NCI-H2171 (cell line): ENCODE results near the gene SYTL4.

Experiments used
- DNase-seq: peaks from one replicate; lab custom pipeline; 2025; lab: John Stamatoyannopoulos, UW

SYTL4 gene

DNA sequence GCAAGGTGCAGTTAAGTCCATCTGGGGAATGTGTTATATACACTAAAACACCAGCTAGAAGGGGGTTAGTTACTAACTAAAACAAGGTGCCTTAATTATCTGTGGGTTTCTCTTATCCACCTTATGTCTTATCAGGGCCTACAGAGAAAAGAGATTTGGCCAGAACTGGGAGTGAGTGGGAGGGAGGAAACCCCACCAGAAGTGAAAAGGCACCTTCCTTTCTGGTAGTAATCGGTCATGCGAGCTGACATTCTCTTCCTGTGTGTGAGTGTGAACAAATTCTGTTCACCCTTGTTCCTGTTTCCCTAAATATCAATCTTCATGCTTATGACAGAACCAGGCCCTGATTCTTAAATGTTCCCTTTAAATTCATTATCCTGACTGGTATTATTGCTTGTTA, 44.4 kb downstream of the SYTL4 start:
- no peak for DNase-seq

DNA sequence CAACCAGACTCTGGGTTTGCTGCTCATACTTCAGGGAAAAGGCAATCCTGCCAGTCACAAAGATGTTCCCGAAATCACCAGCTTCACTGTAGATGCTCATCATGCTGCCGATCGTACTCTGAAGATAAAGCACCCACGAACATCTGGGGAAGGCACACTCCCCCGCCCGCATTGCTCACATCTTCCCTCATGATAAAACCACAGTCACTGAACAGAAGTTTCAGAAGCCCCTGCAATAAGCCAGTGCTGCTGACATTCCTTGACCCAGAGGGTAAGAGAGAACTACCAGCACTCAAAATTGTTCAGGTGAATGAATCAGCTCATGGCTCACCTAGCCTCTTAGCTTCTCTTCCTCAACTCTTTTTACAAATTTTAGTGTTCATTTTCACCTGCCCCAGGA, 44.8 kb downstream of the SYTL4 start:
- no peak for DNase-seq

DNA sequence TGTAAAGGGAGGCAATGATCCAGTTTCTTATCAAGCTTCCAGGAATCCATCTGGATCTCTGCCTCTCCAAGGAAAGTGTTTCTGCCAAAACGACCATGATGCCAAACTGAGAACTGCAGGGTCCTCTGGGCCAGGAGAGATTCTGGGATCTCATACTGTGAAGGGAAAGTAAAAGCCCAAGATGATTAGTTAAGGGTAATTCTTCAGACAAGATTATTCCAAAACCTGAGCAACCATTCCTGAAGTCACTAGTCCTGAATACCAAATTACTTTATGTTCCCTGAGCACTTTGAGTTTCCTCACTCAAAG, 46.0 kb downstream of the SYTL4 start:
- DNase-seq = no peak

DNA sequence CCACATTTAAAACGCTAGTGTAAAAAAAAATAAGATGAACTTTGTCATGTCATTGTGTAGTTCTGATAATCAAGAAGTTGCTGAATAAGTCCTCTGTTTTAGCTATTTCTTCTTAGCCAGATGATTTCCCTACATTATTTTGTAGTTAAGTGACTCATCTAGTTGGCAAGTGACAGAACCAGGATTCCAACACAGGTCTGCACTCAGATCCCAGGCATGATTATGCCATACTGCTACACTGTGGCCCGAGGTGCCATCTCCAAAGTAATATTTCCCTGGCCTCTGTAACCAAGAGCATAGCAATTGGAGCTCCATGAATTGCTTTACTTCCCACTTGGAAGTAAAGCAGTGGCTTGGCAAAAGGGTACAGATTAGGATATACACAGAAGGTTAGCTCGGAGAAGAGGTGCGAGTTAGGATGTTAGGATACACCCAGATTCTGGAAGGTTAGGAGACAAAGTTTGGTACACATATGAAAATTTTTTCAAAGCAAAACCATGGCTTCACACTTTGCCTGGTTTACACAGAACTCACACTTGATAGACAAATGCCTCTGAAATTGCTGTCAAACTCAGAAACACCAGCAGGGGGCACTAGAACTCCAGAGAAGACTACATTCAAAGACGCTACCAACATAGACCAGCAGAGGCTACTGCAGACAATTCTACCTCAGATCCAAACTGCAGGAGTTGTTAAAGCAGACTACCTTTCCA, 46.5 kb downstream of the SYTL4 start:
- peak; percentile 11 for DNase-seq

DNA sequence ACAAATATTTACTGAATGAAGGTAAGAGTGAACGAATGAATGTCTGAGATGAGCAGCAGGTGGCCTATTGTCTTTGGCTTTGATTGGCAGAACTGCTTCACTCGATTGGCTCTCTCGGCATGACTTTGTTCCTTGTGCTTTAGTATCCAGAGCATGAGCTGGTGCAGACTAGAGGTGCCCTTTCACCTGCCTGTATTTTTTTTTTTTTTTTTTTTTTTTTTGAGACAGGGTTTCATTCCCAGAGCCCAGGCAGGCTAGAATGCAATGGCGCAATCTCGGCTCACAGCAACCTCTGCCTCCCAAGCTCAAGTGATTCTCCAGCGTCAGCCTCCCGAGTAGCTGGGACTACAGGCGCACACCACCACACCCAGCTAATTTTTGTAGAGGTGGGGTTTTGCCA, 49.0 kb downstream of the SYTL4 start:
- no peak for DNase-seq

DNA sequence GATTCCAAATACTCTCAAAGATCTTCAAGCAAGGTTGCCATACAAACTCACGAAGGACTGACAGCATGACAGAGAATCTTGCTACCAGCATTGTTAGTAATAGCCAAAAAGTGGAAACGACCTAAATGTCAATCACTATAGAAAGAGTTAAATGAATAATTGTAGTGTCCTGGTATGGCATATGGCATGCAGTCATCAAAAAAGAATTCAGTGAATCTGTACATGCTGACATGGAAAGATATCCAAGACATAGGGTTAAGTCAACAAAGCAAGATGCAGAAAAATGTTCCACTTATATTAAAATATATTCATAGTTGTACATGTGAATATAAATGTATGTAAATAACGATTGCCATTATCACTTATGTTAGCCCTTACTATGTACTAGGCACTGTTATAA, 50.3 kb downstream of the SYTL4 start:
- DNase-seq = no peak

DNA sequence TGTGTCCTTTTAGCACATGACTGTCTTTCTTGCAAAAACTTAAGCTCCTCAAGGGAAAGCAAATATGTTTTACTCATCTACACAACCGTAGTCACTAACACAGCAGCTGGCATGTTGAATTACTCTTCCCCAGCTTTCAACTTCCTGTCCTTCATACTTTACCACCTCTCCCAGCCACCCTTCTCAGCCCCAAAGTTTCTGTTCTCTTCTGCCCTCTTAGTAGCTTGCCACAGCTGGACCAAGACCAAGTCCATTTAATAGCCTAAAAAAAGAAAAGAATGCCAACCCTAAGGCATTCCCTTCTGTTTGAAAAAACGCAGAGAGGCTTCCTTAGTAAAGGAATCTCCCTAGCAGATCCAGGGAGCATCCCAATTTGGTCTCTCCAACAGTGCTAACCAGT, 51.2 kb downstream of the SYTL4 start:
- no peak for DNase-seq

DNA sequence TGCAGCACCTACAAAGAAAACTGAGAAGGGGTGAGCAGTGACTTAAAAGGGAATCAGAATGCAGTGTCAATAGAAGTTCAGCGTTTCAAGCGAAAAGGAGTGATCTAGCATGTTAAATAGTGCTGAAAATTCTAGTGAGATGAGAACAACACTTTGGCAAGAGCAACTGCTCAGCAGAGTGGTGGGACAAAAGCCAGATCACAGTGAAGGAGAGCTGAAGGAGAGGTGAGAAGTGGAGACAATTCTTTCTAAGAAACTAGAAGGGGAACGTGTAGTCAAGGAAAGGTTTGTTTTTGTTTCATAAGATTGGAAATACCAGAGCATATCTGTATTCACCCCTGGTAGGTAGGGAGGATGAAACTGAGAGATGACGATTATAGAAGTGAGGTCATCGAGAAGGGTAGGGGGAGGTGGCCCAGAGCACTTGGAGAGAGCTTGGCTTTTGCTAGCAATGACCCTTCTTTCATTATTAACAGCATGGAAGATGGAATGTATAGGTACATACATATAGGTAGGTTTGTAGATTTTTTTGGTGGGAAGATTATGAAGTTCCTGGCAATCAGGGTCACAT, 54.2 kb downstream of the SYTL4 start:
- no peak for DNase-seq

DNA sequence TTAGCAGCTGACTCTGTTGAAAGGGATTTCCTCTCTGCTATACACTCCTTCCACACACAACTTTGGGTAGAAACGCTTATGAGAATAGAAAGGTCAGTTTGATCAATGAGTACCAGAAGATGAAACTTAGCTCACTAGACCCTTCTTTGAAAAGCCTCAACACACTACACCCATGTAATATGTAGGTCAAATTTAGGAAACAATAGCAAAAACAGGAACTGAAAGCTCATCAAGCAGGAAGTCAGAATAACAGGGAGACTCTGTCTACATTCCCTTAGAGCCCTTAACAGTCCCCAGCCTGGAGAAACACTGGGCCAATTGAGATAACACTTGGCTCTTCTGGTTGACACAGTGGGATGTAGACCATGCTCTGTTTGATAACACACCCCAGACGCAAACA, 57.2 kb downstream of the SYTL4 start:
- DNase-seq = no peak

DNA sequence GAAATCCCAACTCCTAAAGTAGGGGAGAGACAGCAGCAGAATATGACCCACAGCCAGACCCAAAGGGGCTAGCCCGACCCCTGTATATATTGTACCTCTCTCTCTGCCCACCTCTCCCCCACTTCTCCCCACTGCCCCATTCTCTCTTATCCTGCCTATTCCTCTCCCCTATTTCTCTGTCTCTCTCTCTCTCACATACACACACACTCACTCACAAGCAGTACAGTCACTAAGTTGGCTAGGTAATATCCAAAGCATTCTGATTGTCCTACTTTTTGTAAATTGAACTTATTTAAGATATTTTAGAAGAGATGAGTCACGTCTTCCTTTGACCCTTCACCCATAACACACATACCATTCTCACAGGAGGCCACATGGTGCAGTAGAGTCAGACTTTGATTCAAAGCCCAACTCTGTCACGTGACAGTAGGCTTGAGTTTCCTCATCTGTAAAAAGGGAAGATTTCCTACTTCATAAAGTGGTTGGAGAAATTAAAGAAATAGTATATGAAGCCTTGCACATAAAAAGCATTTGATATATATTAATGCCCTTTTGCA, 58.4 kb downstream of the SYTL4 start:
- DNase-seq = no peak

DNA sequence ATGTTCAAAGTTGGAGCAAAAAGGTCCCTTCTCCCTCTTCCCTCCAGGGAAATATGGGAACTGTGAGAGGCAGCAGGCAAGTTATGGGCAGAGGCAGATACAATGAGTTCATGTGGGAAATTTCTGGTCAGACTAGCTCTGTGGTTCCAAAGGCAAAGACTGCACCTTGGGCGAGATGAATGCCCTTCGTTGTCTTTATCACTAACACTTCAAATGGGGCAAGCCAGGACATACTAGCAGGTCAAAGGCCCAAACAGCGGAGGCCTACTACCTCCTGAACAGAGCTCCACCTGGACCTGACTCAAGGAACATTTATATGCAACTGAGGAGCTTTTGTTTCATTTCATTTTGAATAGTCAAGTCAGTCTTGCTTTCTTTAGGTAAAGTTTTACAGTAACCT, 59.0 kb downstream of the SYTL4 start:
- no peak for DNase-seq

DNA sequence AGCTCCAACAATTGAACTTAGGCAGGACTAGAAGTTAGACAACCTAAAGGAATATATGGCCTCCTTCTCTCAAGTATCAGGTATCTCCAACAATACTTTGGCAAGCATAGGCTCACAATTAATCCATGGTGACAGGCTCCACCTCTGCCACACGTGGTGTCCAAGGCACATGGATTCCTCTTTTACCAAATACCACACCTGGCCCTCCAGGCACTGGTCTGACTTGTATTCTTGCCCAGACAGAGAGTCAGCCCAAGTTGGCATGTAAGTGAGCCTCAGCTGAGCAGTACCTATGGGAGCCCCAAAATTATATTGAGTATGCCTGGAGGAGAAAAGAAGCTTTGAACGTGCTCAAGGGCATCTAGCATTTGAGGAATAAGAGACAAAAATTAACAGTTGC, 68.3 kb downstream of the SYTL4 start:
- no peak for DNase-seq

DNA sequence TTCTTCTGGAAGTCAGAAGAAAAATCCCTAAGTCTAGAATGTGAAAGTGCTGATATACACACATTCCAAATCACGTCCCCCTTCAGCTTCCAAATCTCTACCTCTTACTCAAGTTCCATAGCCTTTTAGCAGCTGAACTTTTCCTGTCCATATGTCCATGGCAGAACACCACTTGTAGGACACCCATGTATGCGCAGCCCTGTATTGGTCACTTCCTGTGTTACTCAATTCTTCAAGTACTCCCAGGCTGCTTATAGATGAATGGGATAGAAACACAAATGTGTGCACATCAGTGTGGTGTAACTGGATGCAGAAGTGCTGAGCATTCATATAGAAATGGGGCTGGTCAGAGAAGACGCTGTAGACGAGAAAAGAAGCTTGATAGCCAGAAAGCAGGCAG, 69.1 kb downstream of the SYTL4 start:
- DNase-seq = no peak

DNA sequence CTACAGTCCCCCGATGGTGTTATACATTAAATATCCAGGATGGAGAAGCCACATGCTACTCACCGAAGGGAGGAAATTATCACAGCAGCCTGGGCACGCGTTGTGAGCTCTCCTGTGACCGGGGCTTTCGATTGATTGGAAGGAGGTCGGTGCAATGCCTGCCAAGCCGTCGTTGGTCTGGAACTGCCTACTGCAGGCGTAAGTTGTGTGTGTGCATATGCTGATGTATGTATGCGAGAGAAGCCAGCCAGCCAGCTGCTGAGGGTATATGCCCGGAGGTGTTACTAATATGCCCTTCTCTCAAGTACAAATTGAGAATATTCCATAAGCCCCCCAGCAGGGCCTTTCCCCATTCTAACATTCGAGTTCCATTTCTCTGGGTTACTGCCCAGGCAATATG, 69.8 kb downstream of the SYTL4 start:
- no peak for DNase-seq

DNA sequence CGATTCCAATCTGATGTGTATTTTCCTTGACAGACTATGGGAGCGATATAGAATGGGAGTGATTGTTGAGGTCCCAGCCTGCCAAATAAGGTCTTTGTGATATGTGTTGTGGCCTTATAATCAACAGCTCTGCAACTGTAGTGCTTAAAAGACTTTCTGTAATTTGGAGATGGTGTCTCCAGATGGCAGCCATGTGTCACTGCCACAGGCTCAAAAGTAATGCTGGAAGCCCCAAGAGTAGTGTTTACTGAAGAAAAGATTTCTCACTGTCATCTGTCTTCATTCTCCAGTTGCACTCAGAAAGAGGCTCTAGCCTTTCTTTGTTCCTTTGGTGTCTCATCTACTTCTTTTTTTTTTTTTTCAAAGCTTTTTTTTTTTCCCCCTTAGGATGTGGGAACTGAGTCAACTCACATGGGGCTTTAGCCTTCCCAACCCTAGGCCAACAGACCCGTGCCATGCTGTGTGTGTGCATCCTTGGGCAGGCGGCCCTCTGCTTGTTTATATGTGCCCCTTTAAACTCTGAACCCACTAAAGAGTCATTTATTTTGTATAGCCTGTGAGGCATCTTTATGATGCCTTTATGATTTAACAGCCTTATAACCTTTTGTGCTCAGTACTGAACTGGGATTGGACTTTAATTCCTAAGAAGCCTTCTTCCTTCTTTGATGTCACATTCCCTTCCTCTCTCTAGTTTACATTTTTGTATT, 72.3 kb downstream of the SYTL4 start:
- DNase-seq = peak; percentile 49

DNA sequence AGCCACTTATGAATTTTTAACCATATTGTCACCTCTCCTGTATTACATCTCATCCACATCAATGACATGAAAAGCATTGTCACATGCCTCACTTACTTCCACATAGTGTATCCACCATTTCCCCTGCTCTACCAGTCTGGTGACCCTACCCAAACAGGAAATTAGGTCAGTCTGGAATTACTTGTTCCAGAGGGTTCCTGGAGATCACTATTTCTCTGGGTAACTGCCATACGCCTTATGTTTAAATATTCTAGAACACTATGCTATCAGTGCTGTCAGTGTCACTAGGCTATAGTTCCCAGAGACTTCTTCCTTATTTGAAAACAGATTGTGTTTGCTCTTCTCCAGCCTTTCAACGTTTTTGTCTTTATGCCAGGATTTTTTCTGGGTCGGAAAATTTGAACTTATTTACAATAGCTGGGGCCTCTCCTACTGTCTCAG, 73.0 kb downstream of the SYTL4 start:
- DNase-seq = peak; percentile 41

DNA sequence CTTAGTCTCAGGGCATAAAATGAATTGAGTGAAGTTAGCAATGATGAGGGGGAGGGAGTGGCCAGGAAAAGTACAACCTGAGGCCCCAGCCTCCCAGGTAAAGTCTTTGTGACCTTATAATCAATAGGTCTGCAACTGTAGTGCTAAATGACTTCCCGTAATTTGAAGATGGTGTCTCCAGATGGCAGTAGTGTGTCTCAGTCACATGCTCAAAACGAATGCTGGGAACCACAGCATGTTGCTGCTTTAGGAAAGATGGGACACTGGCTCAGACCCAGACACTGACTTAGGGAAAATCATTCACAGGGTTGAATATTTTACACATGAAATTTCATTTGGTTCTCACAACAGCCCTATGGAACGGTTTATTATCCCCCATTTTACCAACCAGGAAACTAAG, 77.7 kb downstream of the SYTL4 start:
- peak; percentile 23 for DNase-seq

DNA sequence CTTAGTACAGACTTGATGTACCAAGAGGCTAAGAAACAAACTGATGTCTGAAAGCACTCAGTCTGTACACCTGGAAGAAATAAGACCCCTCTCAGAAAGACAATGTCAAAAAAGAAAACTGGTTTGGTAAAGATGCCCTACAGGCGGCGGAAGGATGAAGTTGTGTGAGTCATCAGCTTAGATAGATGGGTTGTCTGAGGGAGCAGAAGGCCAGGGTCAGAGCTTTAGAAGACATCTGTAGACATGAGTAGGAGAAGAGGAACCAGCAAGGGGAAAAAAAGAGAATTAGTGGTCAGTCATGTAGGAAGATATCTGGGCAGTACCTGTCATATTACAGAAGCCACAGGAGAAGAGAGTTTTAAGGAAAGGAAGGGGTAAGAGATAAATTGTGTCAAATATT, 79.7 kb downstream of the SYTL4 start:
- DNase-seq = no peak

DNA sequence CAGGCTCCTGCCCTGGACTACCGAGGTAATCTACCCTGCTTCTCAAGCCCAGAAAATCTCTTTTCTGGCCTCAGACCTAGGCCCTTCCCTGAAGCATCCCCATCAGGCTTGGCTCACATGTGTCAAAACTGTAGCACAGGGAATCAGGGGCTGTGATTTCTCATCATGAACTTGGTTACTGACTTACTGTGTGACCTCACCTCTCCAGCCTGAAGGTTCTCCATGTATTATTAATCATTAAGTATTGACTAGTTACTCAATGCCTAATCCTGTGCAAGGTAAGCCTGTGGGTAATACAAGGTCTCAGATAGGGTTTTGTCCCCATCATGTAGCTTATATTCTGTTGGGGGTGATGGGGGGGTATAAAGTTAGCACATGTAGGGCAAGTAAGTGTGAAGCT, 81.1 kb downstream of the SYTL4 start:
- DNase-seq = no peak

DNA sequence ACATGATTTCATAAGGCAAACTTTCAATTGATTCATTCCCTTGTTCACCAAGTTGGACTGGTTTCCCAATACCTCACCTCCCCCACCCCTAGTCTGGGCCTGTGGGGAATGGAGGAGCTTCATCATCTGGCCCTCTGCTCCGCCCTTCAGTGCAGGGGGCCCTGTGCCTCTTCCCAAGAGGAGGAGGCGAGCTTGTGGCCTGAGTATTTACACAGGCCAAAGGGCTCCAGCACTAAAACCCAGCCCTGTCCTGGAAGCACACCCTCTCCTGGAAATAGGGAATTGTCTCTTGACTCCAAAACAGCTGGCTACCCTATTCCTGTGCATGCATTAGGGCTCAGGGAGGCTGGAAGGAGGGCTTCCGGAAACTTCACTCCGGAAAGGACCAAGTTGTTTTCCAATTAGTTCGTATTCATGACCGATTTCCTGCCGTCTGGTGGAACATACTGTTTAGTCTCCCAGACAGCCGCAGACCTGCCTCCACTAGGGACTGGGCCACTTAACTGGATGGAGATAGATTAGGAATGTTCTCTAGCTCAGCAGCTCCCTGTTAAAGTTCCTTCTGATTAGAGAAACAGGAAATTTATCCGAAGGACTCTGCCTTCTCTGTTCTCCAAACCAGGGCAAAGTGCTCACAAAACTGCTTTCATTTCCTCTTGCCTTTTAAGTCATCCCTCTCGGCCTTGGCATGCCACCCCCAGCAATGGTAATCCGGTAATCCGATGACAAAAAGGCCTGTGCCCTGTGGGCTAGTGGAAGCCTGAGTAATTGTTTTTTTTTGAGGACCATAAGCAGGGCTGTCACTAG, 82.2 kb downstream of the SYTL4 start:
- no peak for DNase-seq

DNA sequence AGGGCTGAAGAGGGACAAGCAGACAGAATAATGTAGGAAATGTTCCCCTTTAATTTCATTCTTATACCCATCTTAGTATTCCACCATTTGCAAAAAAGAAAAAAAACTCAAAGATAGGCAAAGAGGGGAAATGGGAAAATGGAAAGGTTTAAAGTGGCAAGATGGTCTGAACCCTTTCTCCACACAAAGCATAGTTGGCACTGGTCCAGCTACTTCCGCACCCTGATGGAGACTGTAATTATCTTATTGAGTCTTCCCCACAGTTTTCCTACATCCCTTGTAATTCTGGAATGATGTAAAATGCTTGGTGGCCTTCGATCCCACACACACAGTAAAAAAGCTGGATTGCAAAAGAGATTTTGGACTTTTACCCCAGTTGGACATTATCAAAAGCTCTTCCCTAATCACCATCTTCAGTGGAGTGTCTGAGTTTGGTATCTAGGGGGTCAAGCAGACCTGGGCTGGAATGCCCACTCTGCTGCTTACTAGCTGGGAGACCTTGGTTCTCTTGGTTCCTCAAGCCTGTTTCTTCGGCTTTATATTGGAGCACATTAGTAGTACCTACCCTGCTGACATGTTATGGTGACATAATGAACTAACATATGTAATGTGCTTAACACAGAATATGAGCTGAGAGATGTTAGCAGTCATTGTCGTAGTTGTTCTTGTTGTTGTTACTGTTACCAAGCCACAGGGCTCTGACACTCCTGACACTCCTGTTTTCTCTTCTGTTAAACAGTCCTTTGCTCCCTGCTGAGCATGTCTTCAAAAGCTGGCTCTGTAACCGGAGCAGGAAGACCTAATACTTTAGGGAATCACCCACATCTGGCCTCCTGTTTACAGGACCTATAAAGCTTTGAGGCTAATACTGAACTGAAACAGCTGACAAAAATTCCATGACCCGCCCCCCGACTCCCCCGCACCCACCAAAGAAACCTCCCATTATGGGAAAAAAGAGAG, 83.2 kb downstream of the SYTL4 start:
- DNase-seq = peak; percentile 56
